DND-41 (cell line): ENCODE measurements around the gene IGFLR1.

Experiments
- EZH2 ChIP-seq: IDR thresholded peaks from 3 replicates; pipeline ENCODE4 v1.6.1; 2012; ENCODE audit warnings: borderline replicate concordance, low read depth, mild to moderate bottlenecking, moderate library complexity, low read length, inconsistent platforms; ENCODE audit not compliant: severe bottlenecking
- TF ChIP-seq, protein P1 (sequence below): IDR thresholded peaks from 2 replicates; pipeline ENCODE4 v1.5.1; 2012; ENCODE audit warnings: borderline replicate concordance, low read length, moderate library complexity, mild to moderate bottlenecking; ENCODE audit not compliant: poor library complexity, severe bottlenecking; ENCODE audit errors: extremely low read depth

GRCh38 chr19:35714601-35715354, 27.5 kb downstream of the IGFLR1 start:
- TF ChIP-seq, protein P1, sequence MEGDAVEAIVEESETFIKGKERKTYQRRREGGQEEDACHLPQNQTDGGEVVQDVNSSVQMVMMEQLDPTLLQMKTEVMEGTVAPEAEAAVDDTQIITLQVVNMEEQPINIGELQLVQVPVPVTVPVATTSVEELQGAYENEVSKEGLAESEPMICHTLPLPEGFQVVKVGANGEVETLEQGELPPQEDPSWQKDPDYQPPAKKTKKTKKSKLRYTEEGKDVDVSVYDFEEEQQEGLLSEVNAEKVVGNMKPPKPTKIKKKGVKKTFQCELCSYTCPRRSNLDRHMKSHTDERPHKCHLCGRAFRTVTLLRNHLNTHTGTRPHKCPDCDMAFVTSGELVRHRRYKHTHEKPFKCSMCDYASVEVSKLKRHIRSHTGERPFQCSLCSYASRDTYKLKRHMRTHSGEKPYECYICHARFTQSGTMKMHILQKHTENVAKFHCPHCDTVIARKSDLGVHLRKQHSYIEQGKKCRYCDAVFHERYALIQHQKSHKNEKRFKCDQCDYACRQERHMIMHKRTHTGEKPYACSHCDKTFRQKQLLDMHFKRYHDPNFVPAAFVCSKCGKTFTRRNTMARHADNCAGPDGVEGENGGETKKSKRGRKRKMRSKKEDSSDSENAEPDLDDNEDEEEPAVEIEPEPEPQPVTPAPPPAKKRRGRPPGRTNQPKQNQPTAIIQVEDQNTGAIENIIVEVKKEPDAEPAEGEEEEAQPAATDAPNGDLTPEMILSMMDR = peak; percentile 43
- no peak for TF ChIP-seq EZH2
